Endothelial cell (in vitro differentiated cells): Measurements from ENCODE around the gene PWP2. TPM values are rescaled to one million over a fixed set of nuclear protein-coding genes. Genes with fewer than 3 reads are reported as not detected.

Source experiments
- DNase-seq: peaks from one replicate; pipeline ENCODE4 v3.0.0; 2021; ENCODE audit warnings: low spot score
- H3K27ac Mint-ChIP-seq: one replicate; pipeline ENCODE4 v1.8.0; 2021; ENCODE audit warnings: mixed read lengths, inconsistent platforms; ENCODE audit not compliant: unreplicated experiment
- H3K27me3 Mint-ChIP-seq: one replicate; pipeline ENCODE4 v1.8.0; 2021; ENCODE audit warnings: mild to moderate bottlenecking, moderate library complexity, mixed read lengths, inconsistent platforms; ENCODE audit not compliant: unreplicated experiment
- H3K36me3 Mint-ChIP-seq: one replicate; pipeline ENCODE4 v1.8.0; 2021; ENCODE audit warnings: mild to moderate bottlenecking, low read depth, mixed read lengths, inconsistent platforms; ENCODE audit not compliant: unreplicated experiment
- H3K4me1 Mint-ChIP-seq: one replicate; pipeline ENCODE4 v1.8.0; 2021; ENCODE audit warnings: mild to moderate bottlenecking, mixed read lengths, inconsistent platforms; ENCODE audit not compliant: unreplicated experiment
- H3K4me3 Mint-ChIP-seq: one replicate; pipeline ENCODE4 v1.8.0; 2021; ENCODE audit warnings: mild to moderate bottlenecking, mixed read lengths, inconsistent platforms; ENCODE audit not compliant: unreplicated experiment
- H3K9me3 Mint-ChIP-seq: one replicate; pipeline ENCODE4 v1.8.0; 2021; ENCODE audit warnings: mixed read lengths, inconsistent platforms; ENCODE audit not compliant: unreplicated experiment
- total RNA-seq: library from RNA; stranded (reverse); fragmentation: NEBNext Ultra II Directional; extraction: Animal tissue kit (Norgen Biotek cat#: 25700); gene quantifications from one replicate; pipeline ENCODE4 v1.2.1, GENCODE V29; 2021; ENCODE audit not compliant: unreplicated experiment
- TF ChIP-seq, protein P1 (sequence below): fragments of 200-600 bp; sonication (generic); IDR thresholded peaks from one replicate; pipeline ENCODE4 v1.5.0; 2021; ENCODE audit warnings: antibody characterized with exemption; ENCODE audit not compliant: unreplicated experiment

The PWP2 gene
- total RNA-seq, 1 donor from 2014 or later, result 11.0 TPM

GRCh38 chr21:44062380-44062779, 44.8 kb upstream of the PWP2 start:
- Mint-ChIP-seq H3K27ac (no peak overlapping the region), H3K4me3 (no peak overlapping the region), H3K27me3 (peaks cover 6% of the 10 kb centered on the region), H3K9me3 (no peaks in the 10 kb centered on the region), H3K4me1 (no peaks in the 10 kb centered on the region), H3K36me3 (peaks cover 33% of the 10 kb centered on the region)
- no peak for DNase-seq
- TF ChIP-seq, protein P1, sequence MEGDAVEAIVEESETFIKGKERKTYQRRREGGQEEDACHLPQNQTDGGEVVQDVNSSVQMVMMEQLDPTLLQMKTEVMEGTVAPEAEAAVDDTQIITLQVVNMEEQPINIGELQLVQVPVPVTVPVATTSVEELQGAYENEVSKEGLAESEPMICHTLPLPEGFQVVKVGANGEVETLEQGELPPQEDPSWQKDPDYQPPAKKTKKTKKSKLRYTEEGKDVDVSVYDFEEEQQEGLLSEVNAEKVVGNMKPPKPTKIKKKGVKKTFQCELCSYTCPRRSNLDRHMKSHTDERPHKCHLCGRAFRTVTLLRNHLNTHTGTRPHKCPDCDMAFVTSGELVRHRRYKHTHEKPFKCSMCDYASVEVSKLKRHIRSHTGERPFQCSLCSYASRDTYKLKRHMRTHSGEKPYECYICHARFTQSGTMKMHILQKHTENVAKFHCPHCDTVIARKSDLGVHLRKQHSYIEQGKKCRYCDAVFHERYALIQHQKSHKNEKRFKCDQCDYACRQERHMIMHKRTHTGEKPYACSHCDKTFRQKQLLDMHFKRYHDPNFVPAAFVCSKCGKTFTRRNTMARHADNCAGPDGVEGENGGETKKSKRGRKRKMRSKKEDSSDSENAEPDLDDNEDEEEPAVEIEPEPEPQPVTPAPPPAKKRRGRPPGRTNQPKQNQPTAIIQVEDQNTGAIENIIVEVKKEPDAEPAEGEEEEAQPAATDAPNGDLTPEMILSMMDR, result no peak

- peaks cover 2% of the 10 kb centered on the region for H3K27me3 Mint-ChIP-seq
- H3K4me1 Mint-ChIP-seq, result no peaks in the 10 kb centered on the region
- peak overlapping the region; percentile 71 for H3K4me3 Mint-ChIP-seq
- TF ChIP-seq, protein P1, result no peak
- DNase-seq, result no peak
- peaks cover 32% of the 10 kb centered on the region for H3K36me3 Mint-ChIP-seq
- no peak overlapping the region for H3K27ac Mint-ChIP-seq
- no peaks in the 10 kb centered on the region for H3K9me3 Mint-ChIP-seq
Measured at GRCh38 chr21:44063151-44063912, 43.9 kb upstream of the PWP2 start.

DNA sequence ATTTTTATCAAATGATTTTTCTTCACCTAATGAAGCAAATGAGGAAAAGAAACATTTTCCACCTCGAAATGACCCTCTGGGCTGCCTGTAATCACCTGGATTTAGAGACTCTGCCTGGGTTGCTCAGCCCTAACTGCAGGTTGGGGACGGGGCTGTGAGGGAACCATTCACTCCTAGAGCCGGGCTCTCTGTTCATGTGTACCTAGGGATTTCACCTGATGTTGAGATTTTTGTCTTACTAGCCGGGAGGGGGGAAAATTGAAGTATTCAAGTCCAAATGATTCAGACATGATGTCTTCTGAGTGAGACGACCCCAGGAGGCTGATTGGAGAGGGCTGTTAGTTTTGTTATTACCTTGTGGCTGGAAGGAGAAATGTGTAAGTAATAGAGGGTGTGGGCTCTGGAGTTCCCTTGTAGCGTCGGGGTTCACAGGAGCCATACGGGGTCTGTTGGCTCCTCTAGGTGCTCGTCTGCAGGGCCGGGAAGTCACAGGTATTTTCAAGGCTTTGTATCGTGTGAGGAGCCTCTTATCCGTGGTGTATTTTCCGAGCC, 42.3 kb upstream of the PWP2 start:
- TF ChIP-seq, protein P1, result no peak
- Mint-ChIP-seq H3K27ac (peak overlapping the region; percentile 22), H3K4me3 (no peak overlapping the region)

GRCh38 chr21:44065428-44065827, 41.8 kb upstream of the PWP2 start:
- TF ChIP-seq, protein P1, result no peak
- H3K27ac Mint-ChIP-seq, result no peak overlapping the region
- no peak for DNase-seq
- H3K36me3 Mint-ChIP-seq, result peaks cover 32% of the 10 kb centered on the region
- no peaks in the 10 kb centered on the region for H3K9me3 Mint-ChIP-seq
- peaks cover 2% of the 10 kb centered on the region for H3K27me3 Mint-ChIP-seq
- no peak overlapping the region for H3K4me3 Mint-ChIP-seq
- no peaks in the 10 kb centered on the region for H3K4me1 Mint-ChIP-seq

More for the DNA sequence above, 42.3 kb upstream of the PWP2 start:
- Mint-ChIP-seq H3K36me3 (peaks cover 32% of the 10 kb centered on the region), H3K27me3 (peaks cover 2% of the 10 kb centered on the region), H3K4me1 (no peaks in the 10 kb centered on the region), H3K9me3 (no peaks in the 10 kb centered on the region)
- no peak for DNase-seq

DNA sequence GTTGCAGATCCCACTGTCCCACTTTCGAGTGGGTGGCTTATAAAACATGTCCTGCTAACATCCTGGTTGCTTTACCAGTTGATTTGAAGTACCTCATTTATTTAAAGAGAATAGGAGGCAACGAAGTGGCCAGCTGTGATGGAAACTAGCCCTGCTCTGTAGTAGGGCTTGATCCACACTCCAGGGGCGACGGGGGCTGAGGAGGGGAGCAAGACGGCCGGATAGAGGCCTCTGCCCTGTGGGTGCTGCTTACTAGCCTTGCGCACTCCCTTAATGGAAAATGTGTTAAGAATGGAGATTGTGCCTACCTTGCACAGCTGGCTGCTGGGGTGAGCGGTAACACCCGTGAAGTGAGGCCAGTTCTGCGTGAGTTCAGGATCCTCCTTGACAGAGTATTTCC, 41.1 kb upstream of the PWP2 start:
- no peaks in the 10 kb centered on the region for H3K9me3 Mint-ChIP-seq
- peaks cover 2% of the 10 kb centered on the region for H3K27me3 Mint-ChIP-seq
- no peaks in the 10 kb centered on the region for H3K4me1 Mint-ChIP-seq
- H3K27ac Mint-ChIP-seq, result no peak overlapping the region
- peaks cover 33% of the 10 kb centered on the region for H3K36me3 Mint-ChIP-seq
- TF ChIP-seq, protein P1, result no peak
- no peak overlapping the region for H3K4me3 Mint-ChIP-seq
- no peak for DNase-seq
